ENCODE data around the gene C11orf97.

GRCh38 chr11:94567181-94567670, 55.0 kb downstream of the C11orf97 start, which contains the start of gene PIWIL4:
- TF ChIP-seq SETDB1 (IDR thresholded peaks at IDR 0.05; ENCODE audit: low read length) (no peak), TCF15 (CRISPR knock-in tag; IDR thresholded peaks at IDR 0.05) (no peak), ZNF134 (CRISPR knock-in tag; conservative IDR thresholded peaks at IDR 0.05) (no peak), CTCF (IDR thresholded peaks at IDR 0.05 in 2 of 3, conservative IDR thresholded peaks at IDR 0.05 in 1 of 3; ENCODE audit: insufficient read depth in 2 of 3, low read depth in 1 of 3, low read length in 3 of 3) (no peak), IFI16 (CRISPR knock-in tag; IDR thresholded peaks at IDR 0.05) (no peak), YY1 (IDR thresholded peaks at IDR 0.05; ENCODE audit: borderline replicate concordance in 1 of 3, control insufficient read depth in 1 of 3, extremely low read depth in 1 of 3, insufficient read depth in 3 of 3, insufficient read length in 1 of 3, insufficient replicate concordance in 2 of 3, low read depth in 1 of 3, low read length in 2 of 3) (peak in 1 of 3 experiments; percentile 52), RFX1 (IDR thresholded peaks at IDR 0.05) (no peak), PATZ1 (CRISPR knock-in tag; IDR thresholded peaks at IDR 0.05; ENCODE audit: borderline replicate concordance) (no peak), TAF15 (IDR thresholded peaks at IDR 0.05; ENCODE audit: low read depth, low read length) (no peak), MLX (CRISPR knock-in tag; conservative IDR thresholded peaks at IDR 0.05) (no peak), SP1 (CRISPR knock-in tag; IDR thresholded peaks at IDR 0.05) (no peak), MGA (IDR thresholded peaks at IDR 0.05) (peak; percentile 91), CBFB (CRISPR knock-in tag; IDR thresholded peaks at IDR 0.05) (no peak)
